ENCODE results near the gene NOG. TPM values are rescaled to one million over a fixed set of nuclear protein-coding genes. Genes with fewer than 3 reads are reported as not detected.

The NOG gene
- total and polyA plus RNA-seq, 2 donors (not counting 3 experiments of a cell fraction or from before 2014, with no cell fraction given): 0.63 to 2.3 TPM

DNA sequence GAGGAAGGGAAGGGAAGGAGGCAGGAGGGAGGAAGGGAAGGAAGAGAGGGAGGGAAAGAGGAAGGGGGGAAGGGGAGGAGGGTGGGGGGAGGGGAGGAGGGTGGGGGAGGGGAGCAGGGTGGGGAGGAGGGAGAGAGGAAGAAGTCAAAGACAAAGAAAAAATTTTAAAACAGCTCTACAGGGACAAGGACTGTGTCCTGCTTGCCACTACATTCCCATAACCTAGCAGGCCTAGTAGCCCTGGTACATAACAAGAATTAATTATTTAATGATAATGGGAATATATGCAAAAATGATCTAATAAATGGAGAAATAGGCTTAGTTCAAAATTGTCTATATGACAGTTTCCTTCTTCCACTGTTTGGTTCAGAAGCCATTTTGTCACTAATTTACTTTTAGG, 47.6 kb upstream of the NOG start:
- ChIA-PET POLR2A (no interaction called here), CTCF (no interaction called here)
- no peak overlapping the region for H3K27ac ChIP-seq (ENCODE audit: insufficient read depth, low read depth, low read length)
- no peaks in the 10 kb centered on the region for H3K27me3 ChIP-seq (ENCODE audit: control insufficient read depth in 2 of 2, insufficient read depth in 2 of 2, low read length in 2 of 2)
- BruUV-seq (replicated peaks): no TSS peak
- FAIRE-seq (no peak), DNase-seq (ENCODE audit: low read depth, low spot score) (no peak)
- no peaks in the 10 kb centered on the region for H3K4me1 ChIP-seq (ENCODE audit: control insufficient read depth, extremely low read depth, insufficient read depth, low read length)
- H3K4me3 ChIP-seq (replicated peaks in 1 of 3; ENCODE audit: insufficient read depth in 1 of 3, low read depth in 1 of 3, low read length in 3 of 3): no peak overlapping the region
- H2AFZ ChIP-seq (ENCODE audit: low read depth, low read length): no peak overlapping the region
- no peaks in the 10 kb centered on the region for H3K36me3 ChIP-seq (ENCODE audit: control insufficient read depth in 2 of 2, extremely low read depth in 1 of 2, insufficient read depth in 2 of 2, low read length in 2 of 2)
- no peak overlapping the region for H3K9ac ChIP-seq (replicated peaks; ENCODE audit: extremely low read depth, insufficient read depth, low read length)
- no peaks in the 10 kb centered on the region for H4K20me1 ChIP-seq (replicated peaks; ENCODE audit: control insufficient read depth, extremely low read depth, insufficient read depth, low read length)
- no peaks in the 10 kb centered on the region for H3K9me3 ChIP-seq (replicated peaks; ENCODE audit: control insufficient read depth, insufficient read depth, low read length)
- H3K79me2 ChIP-seq (ENCODE audit: control insufficient read depth, insufficient read depth, low read length): no peaks in the 10 kb centered on the region
- TF ChIP-seq POLR2A (IDR thresholded peaks at IDR 0.05; ENCODE audit: low read depth, low read length): no peak
- H3K9me1 ChIP-seq (replicated peaks; ENCODE audit: control insufficient read depth, extremely low read depth, insufficient read depth, low read length): no peaks in the 10 kb centered on the region
- dilution Hi-C loops (cut with MboI; ENCODE audit: extremely low pct_ligation_motif_present, low sequenced_read_pairs): no loop called here
- intact Hi-C loops (cut with micrococcal nuclease): no loop called here
- H3K4me2 ChIP-seq (ENCODE audit: insufficient read depth, low read length): no peak overlapping the region

DNA sequence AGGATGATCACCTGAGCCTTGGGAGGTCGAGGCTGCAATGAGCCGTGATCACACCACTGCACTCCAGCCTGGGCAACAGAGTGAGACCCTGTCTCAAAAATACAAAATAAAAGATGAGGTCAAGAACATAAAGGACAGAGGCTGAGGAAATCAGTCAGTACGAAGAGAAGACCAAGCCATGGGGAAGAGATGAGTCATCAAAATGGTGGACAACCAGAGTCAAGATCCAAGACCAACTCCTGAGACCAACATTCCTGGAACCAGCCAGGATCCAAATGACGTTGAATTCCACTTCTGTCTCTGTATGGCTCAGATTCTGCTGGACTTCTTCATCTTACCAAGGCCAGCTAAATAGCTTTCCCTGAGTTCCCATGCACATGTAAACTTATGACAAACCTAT, 44.8 kb upstream of the NOG start:
- Histone ChIP-seq H3K27ac (ENCODE audit: insufficient read depth, low read depth, low read length) (no peak overlapping the region), H3K9ac (replicated peaks; ENCODE audit: extremely low read depth, insufficient read depth, low read length) (no peak overlapping the region), H3K9me3 (replicated peaks; ENCODE audit: control insufficient read depth, insufficient read depth, low read length) (no peaks in the 10 kb centered on the region), H3K27me3 (ENCODE audit: control insufficient read depth in 2 of 2, insufficient read depth in 2 of 2, low read length in 2 of 2) (no peaks in the 10 kb centered on the region), H3K4me1 (ENCODE audit: control insufficient read depth, extremely low read depth, insufficient read depth, low read length) (no peaks in the 10 kb centered on the region), H3K4me3 (replicated peaks in 1 of 3; ENCODE audit: insufficient read depth in 1 of 3, low read depth in 1 of 3, low read length in 3 of 3) (no peak overlapping the region), H3K79me2 (ENCODE audit: control insufficient read depth, insufficient read depth, low read length) (no peaks in the 10 kb centered on the region), H3K36me3 (ENCODE audit: control insufficient read depth in 2 of 2, extremely low read depth in 1 of 2, insufficient read depth in 2 of 2, low read length in 2 of 2) (no peaks in the 10 kb centered on the region), H2AFZ (ENCODE audit: low read depth, low read length) (no peak overlapping the region), H3K4me2 (ENCODE audit: insufficient read depth, low read length) (no peak overlapping the region), H3K9me1 (replicated peaks; ENCODE audit: control insufficient read depth, extremely low read depth, insufficient read depth, low read length) (no peaks in the 10 kb centered on the region), H4K20me1 (replicated peaks; ENCODE audit: control insufficient read depth, extremely low read depth, insufficient read depth, low read length) (no peaks in the 10 kb centered on the region)
- no TSS peak for BruUV-seq (replicated peaks)
- FAIRE-seq (no peak), DNase-seq (ENCODE audit: low read depth, low spot score) (no peak)
- intact Hi-C loops (cut with micrococcal nuclease): no loop called here
- dilution Hi-C loops (cut with MboI; ENCODE audit: extremely low pct_ligation_motif_present, low sequenced_read_pairs): no loop called here
- ChIA-PET POLR2A (no interaction called here), CTCF (interaction anchor here (1.0 kb wide), 1 partner anchor 167 kb away, joined by 3 read pairs; no protein-coding TSS in a partner anchor)
- TF ChIP-seq, protein P1, sequence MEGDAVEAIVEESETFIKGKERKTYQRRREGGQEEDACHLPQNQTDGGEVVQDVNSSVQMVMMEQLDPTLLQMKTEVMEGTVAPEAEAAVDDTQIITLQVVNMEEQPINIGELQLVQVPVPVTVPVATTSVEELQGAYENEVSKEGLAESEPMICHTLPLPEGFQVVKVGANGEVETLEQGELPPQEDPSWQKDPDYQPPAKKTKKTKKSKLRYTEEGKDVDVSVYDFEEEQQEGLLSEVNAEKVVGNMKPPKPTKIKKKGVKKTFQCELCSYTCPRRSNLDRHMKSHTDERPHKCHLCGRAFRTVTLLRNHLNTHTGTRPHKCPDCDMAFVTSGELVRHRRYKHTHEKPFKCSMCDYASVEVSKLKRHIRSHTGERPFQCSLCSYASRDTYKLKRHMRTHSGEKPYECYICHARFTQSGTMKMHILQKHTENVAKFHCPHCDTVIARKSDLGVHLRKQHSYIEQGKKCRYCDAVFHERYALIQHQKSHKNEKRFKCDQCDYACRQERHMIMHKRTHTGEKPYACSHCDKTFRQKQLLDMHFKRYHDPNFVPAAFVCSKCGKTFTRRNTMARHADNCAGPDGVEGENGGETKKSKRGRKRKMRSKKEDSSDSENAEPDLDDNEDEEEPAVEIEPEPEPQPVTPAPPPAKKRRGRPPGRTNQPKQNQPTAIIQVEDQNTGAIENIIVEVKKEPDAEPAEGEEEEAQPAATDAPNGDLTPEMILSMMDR (IDR thresholded peaks at IDR 0.05; ENCODE audit: extremely low read depth in 1 of 2, insufficient read depth in 1 of 2, low read depth in 1 of 2, low read length in 2 of 2): no peak
- peak; percentile 27 for TF ChIP-seq JUN (IDR thresholded peaks at IDR 0.05; ENCODE audit: borderline replicate concordance, insufficient read depth, insufficient read length, low read depth)
- TF ChIP-seq EZH2 (IDR thresholded peaks at IDR 0.05; ENCODE audit: borderline replicate concordance, low read depth, low read length, severe bottlenecking): no peak

All from endothelial cell of umbilical vein (primary cell).